Uterus (tissue), 2 donors: ENCODE data around the gene SLC35B2.

ENCODE experiments used
- CTCF ChIP-seq, 4 experiments: fragments of 200-600 bp in 2 of 4; fragments of 450-650 bp in 2 of 4; sonication (generic) in 2 of 4; IDR thresholded peaks; one replicate each; pipeline ENCODE4 v1.5.1; 2016 to 2019; ENCODE audit warnings: antibody characterized with exemption in 4 of 4, mild to moderate bottlenecking in 2 of 4, moderate library complexity in 1 of 4
- POLR2A ChIP-seq, 2 donors: fragments of 450-650 bp; IDR thresholded peaks; one replicate each; pipeline ENCODE4 v1.6.1; 2016; ENCODE audit warnings: antibody characterized with exemption in 2 of 2, mild to moderate bottlenecking in 1 of 2, moderate library complexity in 1 of 2

DNA sequence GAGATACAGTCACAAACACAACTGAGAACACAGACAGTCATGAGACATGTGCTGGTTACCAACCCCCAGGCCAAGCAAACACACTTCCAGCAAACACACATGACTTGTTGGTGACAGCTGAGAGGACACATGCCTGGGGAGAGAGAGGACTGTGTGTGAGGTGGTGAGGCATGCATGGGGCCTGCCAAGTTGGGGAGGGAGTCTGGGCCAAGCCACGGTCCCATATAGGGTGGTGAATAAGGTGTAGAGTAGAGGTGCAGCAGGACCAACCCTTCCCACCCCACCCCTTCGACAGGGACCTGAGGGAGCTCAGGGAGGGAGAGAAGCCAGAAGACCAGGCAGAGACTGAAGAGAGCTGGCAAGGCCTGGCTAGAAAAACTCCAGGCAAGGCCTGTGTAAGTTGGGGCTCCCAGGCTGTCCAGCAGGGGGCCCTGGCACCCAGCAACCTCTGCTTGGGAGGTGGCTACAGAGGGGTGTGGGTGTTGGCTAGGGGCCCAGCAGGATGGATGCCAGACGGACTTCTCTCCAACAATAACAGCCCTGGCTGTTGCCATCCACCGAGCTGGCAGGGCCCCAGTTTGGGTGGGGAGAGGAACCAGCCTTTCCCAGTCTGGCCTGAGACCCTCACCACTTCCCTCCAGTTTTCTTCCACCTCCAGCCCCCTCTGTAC, 35.9 kb downstream of the SLC35B2 start:
- peak; percentile 63 to 86 (median 82) for TF ChIP-seq CTCF (IDR thresholded peaks at IDR 0.05)
- no peak for TF ChIP-seq POLR2A (IDR thresholded peaks at IDR 0.05)
